GM18951 (cell line): ENCODE results near the gene NHLRC4.

ENCODE experiments used
- POLR2A ChIP-seq: IDR thresholded peaks from 4 replicates; pipeline ENCODE4 v1.6.1; 2011; ENCODE audit warnings: mild to moderate bottlenecking; ENCODE audit not compliant: insufficient read length, insufficient read depth; ENCODE audit errors: extremely low read depth
- in situ Hi-C: fragments of 300-500 bp; cut with MboI; formaldehyde crosslinking; loops from one replicate; pipeline ENCODE4 v1.12.0; 2022; ENCODE audit warnings: low sequenced_read_pairs, mixed read lengths, inconsistent platforms; ENCODE audit not compliant: unreplicated experiment

NHLRC4 gene

DNA sequence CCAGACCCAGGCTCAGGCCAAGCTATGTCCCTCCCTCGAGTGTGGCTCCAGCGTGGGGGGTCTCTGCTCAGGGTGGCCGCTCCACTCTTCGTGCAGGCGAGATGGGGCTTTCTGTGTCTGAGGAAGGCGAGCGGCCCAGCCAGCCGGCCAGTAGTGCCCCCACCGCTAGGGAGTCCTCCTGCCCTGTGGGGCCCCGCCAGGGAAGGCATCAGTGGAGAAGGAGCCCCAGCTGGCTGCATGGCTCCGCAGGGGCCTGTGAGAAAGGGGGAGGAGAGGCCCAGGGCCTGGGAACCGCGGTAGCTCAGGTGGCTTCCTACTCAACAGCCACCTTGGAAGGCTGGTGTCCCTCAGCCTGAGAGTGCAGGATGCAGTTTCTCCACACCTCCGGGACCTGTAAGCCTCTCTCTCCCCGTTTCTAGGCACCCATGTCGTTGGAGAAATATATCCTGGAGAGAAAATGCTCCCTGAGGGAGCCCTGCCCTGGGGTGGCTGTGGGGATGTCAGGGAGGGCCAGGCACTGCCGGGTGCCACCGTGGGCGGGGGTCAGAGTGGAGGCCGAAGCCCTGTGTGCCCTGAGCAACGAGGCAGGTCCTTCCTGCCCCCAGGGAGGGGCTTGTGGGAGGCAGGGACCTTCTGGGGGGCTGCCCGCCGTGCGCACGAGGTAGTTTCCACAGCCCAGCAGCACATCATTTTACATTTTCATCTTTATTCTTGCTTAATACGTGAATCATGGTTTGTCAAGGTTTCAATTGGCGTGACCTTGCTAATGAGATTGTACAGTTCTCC lies 6.3 kb downstream of the NHLRC4 start:
- in situ Hi-C loops = no loop called here
- no peak for TF ChIP-seq POLR2A

DNA sequence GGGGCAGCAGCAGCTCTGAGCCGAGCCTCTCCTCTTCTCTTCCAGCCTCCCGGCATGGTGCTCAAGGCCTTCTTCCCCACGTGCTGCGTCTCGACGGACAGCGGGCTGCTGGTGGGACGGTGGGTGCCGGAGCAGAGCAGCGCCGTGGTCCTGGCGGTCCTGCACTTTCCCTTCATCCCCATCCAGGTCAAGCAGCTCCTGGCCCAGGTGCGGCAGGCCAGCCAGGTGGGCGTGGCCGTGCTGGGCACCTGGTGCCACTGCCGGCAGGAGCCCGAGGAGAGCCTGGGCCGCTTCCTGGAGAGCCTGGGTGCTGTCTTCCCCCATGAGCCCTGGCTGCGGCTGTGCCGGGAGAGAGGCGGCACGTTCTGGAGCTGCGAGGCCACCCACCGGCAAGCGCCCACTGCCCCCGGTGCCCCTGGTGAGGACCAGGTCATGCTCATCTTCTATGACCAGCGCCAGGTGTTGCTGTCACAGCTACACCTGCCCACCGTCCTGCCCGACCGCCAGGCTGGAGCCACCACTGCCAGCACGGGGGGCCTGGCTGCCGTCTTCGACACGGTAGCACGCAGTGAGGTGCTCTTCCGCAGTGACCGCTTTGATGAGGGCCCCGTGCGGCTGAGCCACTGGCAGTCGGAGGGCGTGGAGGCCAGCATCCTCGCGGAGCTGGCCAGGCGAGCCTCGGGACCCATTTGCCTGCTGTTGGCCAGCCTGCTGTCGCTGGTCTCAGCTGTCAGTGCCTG lies 7.4 kb downstream of the NHLRC4 start:
- TF ChIP-seq POLR2A = no peak
- in situ Hi-C loops = no loop called here

DNA sequence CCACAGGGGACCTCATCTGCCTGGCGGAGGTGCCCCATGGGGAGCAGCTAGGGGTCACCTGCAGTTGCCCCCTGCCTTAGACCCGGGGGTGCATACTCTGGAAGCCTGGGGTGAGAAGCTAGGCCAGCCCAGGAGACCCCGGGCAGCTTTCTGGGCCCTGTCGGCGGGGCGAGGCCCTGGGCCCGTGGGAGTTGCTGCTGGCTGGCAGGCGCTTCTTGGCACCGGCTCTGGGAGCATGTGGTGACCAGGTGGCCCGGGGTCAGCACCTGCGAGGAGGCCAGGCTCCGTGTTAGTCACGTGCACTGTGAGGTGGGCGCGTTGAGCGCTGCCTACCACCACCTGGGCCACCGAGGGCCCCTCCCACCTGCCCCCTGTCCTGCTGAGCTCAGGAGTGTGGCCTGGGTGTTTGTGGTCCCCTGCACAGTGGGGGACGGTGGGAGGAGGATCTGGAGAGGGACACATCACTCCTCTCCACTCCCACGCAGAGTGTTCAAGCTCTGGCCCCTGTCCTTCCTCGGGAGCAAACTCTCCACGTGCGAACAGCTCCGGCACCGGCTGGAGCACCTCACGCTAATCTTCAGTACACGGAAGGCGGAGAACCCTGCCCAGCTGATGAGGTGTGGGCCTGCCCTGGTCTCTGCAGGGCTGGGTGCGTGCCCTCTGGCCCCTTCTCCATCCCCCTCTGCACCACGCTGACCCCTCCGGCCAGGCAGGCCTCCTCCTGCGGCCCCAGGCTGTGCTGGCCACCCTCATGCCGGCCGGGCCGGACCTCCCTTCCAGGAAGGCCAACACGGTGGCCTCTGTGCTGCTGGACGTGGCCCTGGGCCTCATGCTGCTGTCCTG lies 8.8 kb downstream of the NHLRC4 start:
- TF ChIP-seq POLR2A = no peak
- in situ Hi-C loops = no loop called here

DNA sequence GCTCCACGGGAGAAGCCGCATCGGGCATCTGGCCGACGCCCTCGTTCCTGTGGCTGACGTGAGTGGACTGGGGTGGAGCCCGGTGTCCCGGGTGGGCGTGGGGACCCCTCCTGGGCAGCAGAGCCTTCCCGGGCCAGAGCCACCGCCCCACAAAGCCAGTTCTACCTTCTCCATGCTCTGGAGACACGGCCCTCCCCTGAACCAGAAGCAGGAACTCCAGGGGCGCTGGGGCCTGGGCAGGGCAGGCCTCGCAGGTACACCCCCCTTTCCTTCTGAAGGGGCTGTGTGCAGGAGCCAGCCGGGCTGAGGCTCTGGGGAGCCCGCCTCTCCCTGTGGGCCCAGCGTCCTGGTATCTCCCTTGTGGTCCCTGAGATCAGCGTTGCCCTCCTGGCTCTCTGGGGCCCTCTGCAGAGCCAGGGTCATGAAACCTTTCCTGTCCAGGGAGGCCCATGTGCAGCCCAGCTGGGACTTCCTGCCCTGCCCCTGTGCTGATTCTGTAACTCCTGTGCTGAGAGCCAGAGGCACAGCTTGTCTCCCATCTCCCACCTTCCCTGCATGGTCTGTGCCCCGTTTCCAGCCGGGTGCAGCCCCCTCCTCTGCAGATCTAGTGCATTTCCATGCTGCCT lies 9.5 kb downstream of the NHLRC4 start:
- in situ Hi-C loops = no loop called here
- TF ChIP-seq POLR2A = no peak

DNA sequence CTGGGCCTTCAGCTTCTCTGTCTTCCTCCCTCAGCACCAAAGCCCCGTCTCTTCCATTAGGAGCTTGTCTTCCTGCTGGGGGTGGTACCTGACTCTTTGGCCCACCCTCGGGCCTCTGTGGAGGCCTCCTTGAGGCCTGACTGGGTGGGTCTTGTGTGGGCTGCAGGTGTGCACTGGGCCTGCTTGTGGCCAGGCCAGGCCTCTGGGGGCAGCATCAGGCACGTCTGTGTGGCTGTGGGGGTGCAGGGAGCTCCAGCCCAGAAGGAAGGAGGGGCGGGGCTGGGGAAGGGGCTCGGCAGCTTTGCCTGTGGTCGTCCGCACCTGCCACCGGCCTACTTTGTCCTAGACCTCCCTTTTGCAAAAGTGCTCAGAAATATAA lies 10.0 kb downstream of the NHLRC4 start:
- TF ChIP-seq POLR2A = no peak
- in situ Hi-C loops = no loop called here

DNA sequence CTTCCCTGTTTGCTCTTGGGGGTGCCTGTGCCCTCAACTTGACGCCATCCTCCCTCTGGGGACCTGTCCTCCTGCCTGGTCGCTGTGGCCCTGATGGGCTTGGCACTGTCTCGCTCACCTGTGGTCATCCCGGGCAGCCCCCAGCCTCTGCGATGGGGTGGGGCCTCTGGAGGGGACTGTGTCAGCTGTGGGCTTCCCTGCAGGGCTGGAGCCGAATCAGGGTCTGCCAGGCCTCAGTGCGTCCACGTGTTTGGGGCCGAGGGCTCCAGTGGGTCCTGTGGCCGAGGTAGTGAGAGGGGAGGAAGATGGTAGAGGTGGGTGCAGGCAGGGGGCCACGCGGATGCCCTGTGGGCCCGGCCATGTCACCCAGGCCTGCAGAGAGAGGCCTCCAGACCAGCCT lies 11.0 kb downstream of the NHLRC4 start:
- in situ Hi-C loops = no loop called here
- no peak for TF ChIP-seq POLR2A

DNA sequence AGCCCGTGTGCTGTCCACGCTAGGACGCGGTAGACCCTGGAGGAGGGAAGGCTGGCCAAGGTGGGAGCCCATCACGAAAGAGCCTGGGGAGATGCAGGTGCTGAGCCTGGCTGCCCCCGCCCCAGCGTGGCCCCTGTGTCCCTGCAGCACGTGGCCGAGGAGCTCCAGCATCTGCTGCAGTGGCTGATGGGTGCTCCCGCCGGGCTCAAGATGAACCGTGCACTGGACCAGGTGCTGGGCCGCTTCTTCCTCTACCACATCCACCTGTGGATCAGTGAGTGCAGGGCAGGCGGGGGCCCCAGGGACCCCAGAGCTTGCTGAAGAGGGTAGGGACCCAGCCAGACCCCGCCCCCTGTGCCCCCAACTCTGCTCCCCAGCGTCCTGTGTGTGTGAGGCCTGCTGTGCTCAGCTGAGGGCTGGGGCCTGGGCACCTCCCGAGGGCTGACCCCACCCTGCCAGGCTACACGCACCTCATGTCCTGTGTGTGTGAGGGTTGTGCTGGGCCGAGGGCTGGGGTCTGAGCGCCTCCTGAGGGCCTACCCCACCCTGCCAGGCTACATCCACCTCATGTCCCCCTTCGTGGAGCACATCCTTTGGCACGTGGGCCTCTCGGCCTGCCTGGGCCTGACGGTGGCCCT lies 11.5 kb downstream of the NHLRC4 start:
- in situ Hi-C loops = no loop called here
- TF ChIP-seq POLR2A = no peak

DNA sequence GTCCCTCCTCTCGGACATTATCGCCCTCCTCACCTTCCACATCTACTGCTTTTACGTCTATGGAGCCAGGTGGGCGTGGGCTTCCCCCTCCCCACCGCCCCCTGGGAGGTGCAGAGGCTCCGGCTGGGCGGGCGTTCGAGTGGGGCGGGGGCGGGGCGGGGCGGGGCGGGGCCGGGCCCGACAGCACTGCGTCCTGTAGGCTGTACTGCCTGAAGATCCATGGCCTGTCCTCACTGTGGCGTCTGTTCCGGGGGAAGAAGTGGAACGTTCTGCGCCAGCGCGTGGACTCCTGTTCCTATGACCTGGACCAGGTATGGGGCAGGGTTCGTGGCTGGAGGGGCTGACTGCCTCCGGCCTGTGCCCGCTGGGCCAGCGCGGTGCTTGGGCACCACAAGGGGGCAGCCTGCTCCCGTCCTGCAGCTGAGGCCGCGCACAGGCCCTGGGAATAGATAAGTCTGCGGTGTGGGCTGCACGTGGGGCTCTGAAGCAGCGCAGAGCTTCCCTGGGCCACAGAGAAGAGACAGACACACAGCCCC lies 12.1 kb downstream of the NHLRC4 start:
- no peak for TF ChIP-seq POLR2A
- in situ Hi-C loops = no loop called here

DNA sequence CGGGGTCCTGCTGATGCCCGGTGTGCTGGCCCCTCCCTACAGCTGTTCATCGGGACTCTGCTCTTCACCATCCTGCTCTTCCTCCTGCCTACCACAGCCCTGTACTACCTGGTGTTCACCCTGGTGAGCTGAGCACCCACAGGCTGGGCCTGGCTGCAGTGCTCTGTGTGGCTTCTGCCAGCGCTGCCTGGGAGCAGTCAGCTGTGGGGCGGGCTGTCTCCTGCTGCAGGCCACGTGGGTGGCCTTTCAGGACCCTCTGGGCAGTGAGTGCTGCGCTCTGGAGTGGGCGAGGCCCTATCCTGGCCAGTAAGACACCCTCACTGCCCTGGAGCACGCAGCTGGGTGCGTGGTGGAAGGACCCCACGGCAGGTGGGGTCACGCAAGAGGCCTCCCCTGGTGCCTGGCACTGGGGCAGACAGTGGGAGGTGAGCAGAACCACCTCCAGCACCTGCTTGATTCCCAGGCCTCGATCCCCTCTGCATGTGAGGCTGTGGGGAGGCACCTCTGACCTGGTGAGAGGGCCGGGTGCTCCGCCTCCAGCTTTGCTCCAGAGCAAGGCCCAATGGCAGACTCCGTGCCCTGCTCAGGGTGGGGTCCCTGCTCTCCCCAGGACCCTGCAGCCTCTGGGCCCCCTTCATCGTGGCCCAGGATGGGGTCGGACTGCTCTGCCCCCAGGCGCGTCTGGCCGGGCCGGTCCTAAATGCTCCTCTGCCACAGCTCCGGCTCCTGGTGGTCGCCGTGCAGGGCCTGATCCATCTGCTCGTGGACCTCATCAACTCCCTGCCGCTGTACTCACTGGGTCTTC lies 13.5 kb downstream of the NHLRC4 start:
- TF ChIP-seq POLR2A = no peak
- in situ Hi-C loops = no loop called here

DNA sequence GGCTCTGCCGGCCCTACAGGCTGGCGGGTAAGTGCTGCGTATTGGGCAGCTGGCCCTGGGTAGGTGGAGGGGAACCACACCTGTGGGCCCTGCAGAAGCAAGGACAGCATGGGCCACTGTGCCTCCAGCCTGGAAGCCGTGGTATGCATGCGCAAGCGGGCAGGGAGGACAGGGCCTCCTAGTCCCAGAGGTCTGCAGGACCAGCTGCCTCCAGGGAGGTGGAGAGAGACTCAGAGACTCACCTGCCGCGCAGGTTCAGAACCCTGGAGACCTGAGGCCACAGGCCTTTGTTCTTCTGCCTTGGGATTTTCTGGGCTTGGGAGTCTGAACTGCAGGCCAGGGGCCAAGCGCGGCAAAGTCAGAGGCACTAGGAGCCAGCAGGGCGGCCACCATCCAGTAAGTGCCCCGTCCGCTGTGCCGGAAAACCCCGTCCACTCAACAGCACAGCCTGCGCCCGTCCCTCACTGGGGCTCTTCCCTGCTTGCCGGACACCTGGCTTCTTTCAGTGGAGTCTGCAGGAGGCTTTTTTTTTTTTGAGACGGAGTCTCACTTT lies 14.2 kb downstream of the NHLRC4 start:
- TF ChIP-seq POLR2A = no peak
- in situ Hi-C loops = no loop called here

DNA sequence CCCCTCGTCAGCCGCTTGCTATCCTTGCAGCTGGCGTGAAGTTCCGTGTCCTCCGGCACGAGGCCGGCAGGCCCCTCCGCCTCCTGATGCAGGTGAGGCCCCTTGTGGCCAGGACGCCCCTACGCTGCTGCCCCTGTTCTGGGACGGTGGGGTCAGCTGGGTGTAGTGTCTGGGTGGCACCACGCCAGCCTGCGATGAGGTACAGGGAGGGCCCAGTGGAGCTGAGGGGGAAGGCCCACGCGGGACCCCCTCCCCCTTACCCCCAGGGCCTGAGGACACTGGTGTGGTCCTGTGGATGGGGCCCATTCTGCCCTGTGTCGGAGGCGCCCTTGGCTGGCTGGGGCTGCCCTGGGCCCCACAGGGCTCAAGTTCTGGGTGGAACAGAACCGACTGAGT lies 15.4 kb downstream of the NHLRC4 start:
- no peak for TF ChIP-seq POLR2A
- in situ Hi-C loops = no loop called here
